Stimulated activated effector memory CD8-positive, alpha-beta T cell treated with anti-CD3 and anti-CD28 coated beads, Interleukin-12 subunit alpha, Interleukin-12 subunit beta, amount 100 ng/mL, for 72 hours (primary cell): Measurements from ENCODE around the gene DCBLD2.

Experiments
- ATAC-seq: fragments of 150-1000 bp; cut with Tn5 transposase; 2 replicates; pipeline ENCODE4 v1.10.0; 2021
- DNase-seq, 2 donors: peaks; one replicate each; pipeline ENCODE4 v3.0.0; 2021 to 2022; ENCODE audit warnings: low spot score in 2 of 2
- H3K27ac Mint-ChIP-seq: one replicate; pipeline ENCODE4 v1.8.0; 2022; ENCODE audit warnings: mild to moderate bottlenecking, mixed read lengths
- H3K36me3 Mint-ChIP-seq: one replicate; pipeline ENCODE4 v1.8.0; 2022; ENCODE audit warnings: mild to moderate bottlenecking, mixed read lengths
- H3K4me1 Mint-ChIP-seq: one replicate; pipeline ENCODE4 v1.8.0; 2022; ENCODE audit warnings: mixed read lengths
- H3K4me3 Mint-ChIP-seq: one replicate; pipeline ENCODE4 v1.8.0; 2022; ENCODE audit warnings: mild to moderate bottlenecking, mixed read lengths
- H3K9me3 Mint-ChIP-seq: one replicate; pipeline ENCODE4 v1.8.0; 2022; ENCODE audit warnings: mixed read lengths

Gene DCBLD2

GRCh38 chr3:98901392-98902350, at the start of gene DCBLD2:
Gene DCBLD2, minus strand, starts transcription at chr3:98901695. Its CDS starts 369 bp downstream, at chr3:98901326.
- Mint-ChIP-seq H3K36me3 (no peaks in the 10 kb centered on the region), H3K27ac (peak within 1 kb of the TSS; percentile 35), H3K4me1 (peaks cover 13% of the 10 kb centered on the region), H3K4me3 (peak within 1 kb of the TSS; percentile 75), H3K9me3 (no peaks in the 10 kb centered on the region)
- ATAC-seq (peak; percentile 98), DNase-seq (peak; percentile 63 to 90)

GRCh38 chr3:98945666-98946065, 44.2 kb upstream of the DCBLD2 start:
- H3K9me3 Mint-ChIP-seq: peaks cover 6% of the 10 kb centered on the region
- H3K4me3 Mint-ChIP-seq: no peak overlapping the region
- H3K36me3 Mint-ChIP-seq: no peaks in the 10 kb centered on the region

GRCh38 chr3:98945101-98945524, 43.6 kb upstream of the DCBLD2 start:
- no peak overlapping the region for H3K27ac Mint-ChIP-seq
- no peaks in the 10 kb centered on the region for H3K36me3 Mint-ChIP-seq
- no peak overlapping the region for H3K4me3 Mint-ChIP-seq
- no peak for DNase-seq
- ATAC-seq: no peak
- H3K9me3 Mint-ChIP-seq: peaks cover 4% of the 10 kb centered on the region
- no peaks in the 10 kb centered on the region for H3K4me1 Mint-ChIP-seq

More at GRCh38 chr3:98945666-98946065, 44.2 kb upstream of the DCBLD2 start:
- Mint-ChIP-seq H3K4me1 (no peaks in the 10 kb centered on the region), H3K27ac (no peak overlapping the region)
- DNase-seq (no peak), ATAC-seq (no peak)

- ATAC-seq (no peak), DNase-seq (no peak)
- H3K9me3 Mint-ChIP-seq: peaks cover 14% of the 10 kb centered on the region
- no peak overlapping the region for H3K27ac Mint-ChIP-seq
- H3K4me1 Mint-ChIP-seq: no peaks in the 10 kb centered on the region
- no peaks in the 10 kb centered on the region for H3K36me3 Mint-ChIP-seq
- H3K4me3 Mint-ChIP-seq: no peak overlapping the region
Measured at GRCh38 chr3:98930413-98930812, 28.9 kb upstream of the DCBLD2 start.

- H3K27ac Mint-ChIP-seq: no peak overlapping the region
- H3K9me3 Mint-ChIP-seq: no peaks in the 10 kb centered on the region
- no peaks in the 10 kb centered on the region for H3K36me3 Mint-ChIP-seq
- DNase-seq: no peak
- no peaks in the 10 kb centered on the region for H3K4me1 Mint-ChIP-seq
- H3K4me3 Mint-ChIP-seq: no peak overlapping the region
- ATAC-seq: no peak
Measured at GRCh38 chr3:98921957-98922356, 20.5 kb upstream of the DCBLD2 start.

GRCh38 chr3:98920166-98920565, 18.7 kb upstream of the DCBLD2 start:
- Mint-ChIP-seq H3K4me3 (no peak overlapping the region), H3K27ac (no peak overlapping the region), H3K4me1 (no peaks in the 10 kb centered on the region), H3K36me3 (no peaks in the 10 kb centered on the region), H3K9me3 (no peaks in the 10 kb centered on the region)
- DNase-seq (no peak), ATAC-seq (no peak)

GRCh38 chr3:98918586-98918985, 17.1 kb upstream of the DCBLD2 start:
- Mint-ChIP-seq H3K9me3 (no peaks in the 10 kb centered on the region), H3K36me3 (no peaks in the 10 kb centered on the region), H3K27ac (no peak overlapping the region), H3K4me1 (no peaks in the 10 kb centered on the region), H3K4me3 (no peak overlapping the region)
- no peak for DNase-seq
- no peak for ATAC-seq

- no peaks in the 10 kb centered on the region for H3K4me1 Mint-ChIP-seq
- ATAC-seq (no peak), DNase-seq (no peak)
- H3K9me3 Mint-ChIP-seq: no peaks in the 10 kb centered on the region
- no peak overlapping the region for H3K27ac Mint-ChIP-seq
- H3K36me3 Mint-ChIP-seq: no peaks in the 10 kb centered on the region
- no peak overlapping the region for H3K4me3 Mint-ChIP-seq
Measured at GRCh38 chr3:98917608-98918007, 16.1 kb upstream of the DCBLD2 start.

GRCh38 chr3:98914210-98915080, 12.9 kb upstream of the DCBLD2 start:
- DNase-seq (no peak), ATAC-seq (no peak)
- H3K9me3 Mint-ChIP-seq: no peaks in the 10 kb centered on the region
- no peak overlapping the region for H3K27ac Mint-ChIP-seq
- no peaks in the 10 kb centered on the region for H3K36me3 Mint-ChIP-seq
- H3K4me1 Mint-ChIP-seq: no peaks in the 10 kb centered on the region
- H3K4me3 Mint-ChIP-seq: no peak overlapping the region

GRCh38 chr3:98912448-98912847, 11.0 kb upstream of the DCBLD2 start:
- H3K9me3 Mint-ChIP-seq: no peaks in the 10 kb centered on the region
- H3K4me3 Mint-ChIP-seq: no peak overlapping the region
- H3K27ac Mint-ChIP-seq: no peak overlapping the region
- no peaks in the 10 kb centered on the region for H3K4me1 Mint-ChIP-seq
- no peaks in the 10 kb centered on the region for H3K36me3 Mint-ChIP-seq
- no peak for ATAC-seq
- no peak for DNase-seq

- no peak overlapping the region for H3K27ac Mint-ChIP-seq
- ATAC-seq: no peak
- no peaks in the 10 kb centered on the region for H3K36me3 Mint-ChIP-seq
- H3K4me3 Mint-ChIP-seq: no peak overlapping the region
- H3K9me3 Mint-ChIP-seq: no peaks in the 10 kb centered on the region
- no peak for DNase-seq
- peaks cover 8% of the 10 kb centered on the region for H3K4me1 Mint-ChIP-seq
Measured at GRCh38 chr3:98906230-98906629, 4.7 kb upstream of the DCBLD2 start.

- Mint-ChIP-seq H3K27ac (no peak overlapping the region), H3K4me1 (peaks cover 13% of the 10 kb centered on the region), H3K4me3 (no peak overlapping the region), H3K36me3 (no peaks in the 10 kb centered on the region), H3K9me3 (no peaks in the 10 kb centered on the region)
- DNase-seq: no peak
- no peak for ATAC-seq
Measured at GRCh38 chr3:98903705-98904481, 2.4 kb upstream of the DCBLD2 start.

GRCh38 chr3:98903099-98903498, 1.6 kb upstream of the DCBLD2 start:
- Mint-ChIP-seq H3K4me1 (peaks cover 13% of the 10 kb centered on the region), H3K4me3 (no peak overlapping the region), H3K27ac (no peak overlapping the region), H3K9me3 (no peaks in the 10 kb centered on the region), H3K36me3 (no peaks in the 10 kb centered on the region)
- DNase-seq (no peak), ATAC-seq (no peak)

GRCh38 chr3:98902351-98902740, 851 bp upstream of the DCBLD2 start:
- peak overlapping the region; percentile 35 for H3K27ac Mint-ChIP-seq

GRCh38 chr3:98901119-98901391, 440 bp downstream of the DCBLD2 start:
- Mint-ChIP-seq H3K4me3 (peak overlapping the region; percentile 75), H3K27ac (no peak overlapping the region), H3K9me3 (no peaks in the 10 kb centered on the region), H3K4me1 (peaks cover 13% of the 10 kb centered on the region), H3K36me3 (no peaks in the 10 kb centered on the region)
- peak in 1 of 2 donors; percentile 51 for DNase-seq
- ATAC-seq: peak; percentile 38

More at GRCh38 chr3:98902351-98902740, 851 bp upstream of the DCBLD2 start:
- H3K4me3 Mint-ChIP-seq: peak overlapping the region; percentile 75
- no peak for DNase-seq
- no peak for ATAC-seq
- H3K36me3 Mint-ChIP-seq: no peaks in the 10 kb centered on the region
- peaks cover 13% of the 10 kb centered on the region for H3K4me1 Mint-ChIP-seq
- H3K9me3 Mint-ChIP-seq: no peaks in the 10 kb centered on the region
